HEK293 (cell line): Measurements from ENCODE around the gene SLC22A17.

Experiments
- CTCF ChIA-PET: fragments of 350-600 bp; formaldehyde crosslinking; extraction: SDS; loops from one replicate; lab custom pipeline; 2021; ENCODE audit warnings: antibody characterized with exemption; lab: Yijun Ruan, JAX
- POLR2A ChIA-PET: fragments of 300-600 bp; formaldehyde crosslinking; extraction: SDS; loops from one replicate; lab custom pipeline; 2020; ENCODE audit warnings: antibody characterized with exemption, inconsistent platforms; lab: Yijun Ruan, JAX
- H3K27ac ChIP-seq: fragments of 200-500 bp; sonication (Bioruptor generic); 2 replicates; pipeline ENCODE4 v1.5.1; 2014; ENCODE audit warnings: low read depth, low read length, control low read depth, inconsistent platforms; ENCODE audit errors: extremely low read depth
- H3K36me3 ChIP-seq, 2 experiments: fragments of 200-500 bp in 1 of 2; sonication (Bioruptor generic) in 1 of 2; 1 replicate in 1 of 2; 2 replicates in 1 of 2; pipeline ENCODE4 v1.5.1; 2014 to 2017; ENCODE audit warnings: inconsistent platforms in 2 of 2, low read length in 2 of 2; ENCODE audit not compliant: control insufficient read depth in 2 of 2, insufficient read depth in 1 of 2
- H3K4me1 ChIP-seq: fragments of 200-500 bp; sonication (Bioruptor generic); 2 replicates; pipeline ENCODE4 v1.5.1; 2014; ENCODE audit warnings: mild to moderate bottlenecking, low read length, inconsistent platforms; ENCODE audit not compliant: control insufficient read depth, insufficient read depth
- H3K4me3 ChIP-seq: 2 replicates; pipeline ENCODE4 v1.5.1; 2011; ENCODE audit warnings: low read depth, mild to moderate bottlenecking, control low read depth, low read length, moderate library complexity
- H3K9me3 ChIP-seq: fragments of 200-500 bp; sonication (Bioruptor generic); 2 replicates; pipeline ENCODE4 v1.5.1; 2014; ENCODE audit warnings: low read depth, low read length, inconsistent platforms; ENCODE audit not compliant: control insufficient read depth, insufficient read depth
- CTCF ChIP-seq: fragments of 450-650 bp; formaldehyde crosslinking; IDR thresholded peaks from 2 replicates; pipeline ENCODE4 v1.5.1; 2016; ENCODE audit warnings: missing biosample characterization, missing genetic modification characterization
- GLIS1 ChIP-seq: fragments of 450-650 bp; formaldehyde crosslinking; IDR thresholded peaks from 2 replicates; pipeline ENCODE4 v1.5.1; 2016; ENCODE audit warnings: missing biosample characterization, missing genetic modification characterization
- KLF1 ChIP-seq: fragments of 450-650 bp; formaldehyde crosslinking; IDR thresholded peaks from 2 replicates; pipeline ENCODE4 v1.5.1; 2016; ENCODE audit warnings: missing biosample characterization, missing genetic modification characterization
- PRDM1 ChIP-seq: fragments of 450-650 bp; formaldehyde crosslinking; IDR thresholded peaks from 2 replicates; pipeline ENCODE4; 2016; ENCODE audit warnings: missing biosample characterization, missing genetic modification characterization
- SCRT2 ChIP-seq: fragments of 450-650 bp; formaldehyde crosslinking; IDR thresholded peaks from 2 replicates; pipeline ENCODE4 v1.5.1; 2016; ENCODE audit warnings: missing biosample characterization, missing genetic modification characterization
- SP3 ChIP-seq: fragments of 450-650 bp; formaldehyde crosslinking; IDR thresholded peaks from 2 replicates; pipeline ENCODE4 v1.5.1; 2016; ENCODE audit warnings: missing biosample characterization, missing genetic modification characterization
- ZIC2 ChIP-seq: fragments of 450-650 bp; formaldehyde crosslinking; IDR thresholded peaks from 2 replicates; pipeline ENCODE4 v1.5.1; 2016; ENCODE audit warnings: missing biosample characterization, missing genetic modification characterization
- ZNF112 ChIP-seq: fragments of 450-650 bp; formaldehyde crosslinking; IDR thresholded peaks from 2 replicates; pipeline ENCODE4 v1.5.0; 2017; ENCODE audit warnings: missing biosample characterization, missing genetic modification characterization
- ZNF138 ChIP-seq: fragments of 450-650 bp; formaldehyde crosslinking; IDR thresholded peaks from 2 replicates; pipeline ENCODE4 v1.5.1; 2016; ENCODE audit warnings: missing biosample characterization, missing genetic modification characterization, borderline replicate concordance
- ZNF266 ChIP-seq: fragments of 450-650 bp; formaldehyde crosslinking; IDR thresholded peaks from 2 replicates; pipeline ENCODE4 v1.5.1; 2016; ENCODE audit warnings: missing biosample characterization, missing genetic modification characterization, low read depth
- ZNF639 ChIP-seq: fragments of 450-650 bp; formaldehyde crosslinking; IDR thresholded peaks from 2 replicates; pipeline ENCODE4 v1.5.1; 2016; ENCODE audit warnings: missing biosample characterization, missing genetic modification characterization
- ZNF701 ChIP-seq: fragments of 450-650 bp; formaldehyde crosslinking; IDR thresholded peaks from 2 replicates; pipeline ENCODE4 v1.5.1; 2016; ENCODE audit warnings: missing biosample characterization, missing genetic modification characterization
- ZNF747 ChIP-seq: fragments of 450-650 bp; formaldehyde crosslinking; IDR thresholded peaks from 2 replicates; pipeline ENCODE4 v1.5.1; 2016; ENCODE audit warnings: missing biosample characterization, missing genetic modification characterization
- TF ChIP-seq, protein P1 (sequence below): fragments of 450-650 bp; formaldehyde crosslinking; IDR thresholded peaks from 2 replicates; pipeline ENCODE4 v1.5.1; 2016; ENCODE audit warnings: missing biosample characterization, missing genetic modification characterization, low read depth
- TF ChIP-seq, protein P2 (sequence below): fragments of 450-650 bp; formaldehyde crosslinking; IDR thresholded peaks from 2 replicates; pipeline ENCODE4 v1.5.1; 2016; ENCODE audit warnings: missing biosample characterization, missing genetic modification characterization
- TF ChIP-seq, protein P3 (sequence below): fragments of 450-650 bp; formaldehyde crosslinking; IDR thresholded peaks from 2 replicates; pipeline ENCODE4 v1.5.1; 2016; ENCODE audit warnings: missing biosample characterization, missing genetic modification characterization

Gene SLC22A17

DNA sequence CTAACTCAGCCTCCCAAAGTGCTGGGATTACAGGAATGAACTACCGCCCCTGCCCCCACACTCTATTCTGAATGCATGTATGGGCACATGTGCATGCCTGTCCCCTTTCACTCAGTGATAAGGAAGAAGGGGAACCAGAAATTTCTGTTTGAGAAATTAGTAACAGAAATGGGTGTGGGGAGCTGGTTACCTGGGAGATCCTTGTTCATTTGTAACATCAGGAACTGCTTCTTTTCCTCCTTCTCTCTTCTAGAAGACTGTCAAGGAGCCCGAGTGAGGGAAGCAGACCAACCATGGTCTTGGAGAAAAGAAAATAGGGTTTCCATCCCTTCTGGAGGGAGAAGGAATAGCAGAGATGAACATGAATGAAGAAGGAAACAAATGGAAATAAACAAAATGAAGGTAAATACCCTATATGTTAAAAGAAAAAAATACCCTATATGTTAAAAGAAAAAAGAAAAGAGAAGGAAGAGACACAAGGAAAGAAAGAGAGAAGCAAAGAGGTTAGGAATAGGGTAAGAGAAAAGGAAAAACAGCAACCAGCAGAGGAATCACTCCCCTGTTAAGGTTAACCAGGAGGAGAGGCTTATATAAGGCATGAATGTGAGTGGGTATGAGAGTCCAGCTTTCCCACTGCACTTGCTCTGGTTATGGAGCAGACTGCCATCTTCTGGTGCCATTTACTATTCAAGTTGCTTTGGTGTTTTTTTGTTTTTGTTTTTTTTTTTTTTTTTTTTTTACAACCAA is 53.3 kb downstream of the SLC22A17 start (continued):
- TF ChIP-seq, protein P1, sequence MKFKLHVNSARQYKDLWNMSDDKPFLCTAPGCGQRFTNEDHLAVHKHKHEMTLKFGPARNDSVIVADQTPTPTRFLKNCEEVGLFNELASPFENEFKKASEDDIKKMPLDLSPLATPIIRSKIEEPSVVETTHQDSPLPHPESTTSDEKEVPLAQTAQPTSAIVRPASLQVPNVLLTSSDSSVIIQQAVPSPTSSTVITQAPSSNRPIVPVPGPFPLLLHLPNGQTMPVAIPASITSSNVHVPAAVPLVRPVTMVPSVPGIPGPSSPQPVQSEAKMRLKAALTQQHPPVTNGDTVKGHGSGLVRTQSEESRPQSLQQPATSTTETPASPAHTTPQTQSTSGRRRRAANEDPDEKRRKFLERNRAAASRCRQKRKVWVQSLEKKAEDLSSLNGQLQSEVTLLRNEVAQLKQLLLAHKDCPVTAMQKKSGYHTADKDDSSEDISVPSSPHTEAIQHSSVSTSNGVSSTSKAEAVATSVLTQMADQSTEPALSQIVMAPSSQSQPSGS, result no peak
- TF ChIP-seq ZNF701 (tag by site-specific recombination), result no peak
- peak; percentile 31; the same call in 1 of the 2 replicates for TF ChIP-seq PRDM1 (tag by site-specific recombination)
- no peak for TF ChIP-seq KLF1 (tag by site-specific recombination)
- no peak for TF ChIP-seq GLIS1 (tag by site-specific recombination)
- TF ChIP-seq ZNF266 (tag by site-specific recombination), result no peak
- no peak for TF ChIP-seq ZNF138 (tag by site-specific recombination)
- TF ChIP-seq, protein P2, sequence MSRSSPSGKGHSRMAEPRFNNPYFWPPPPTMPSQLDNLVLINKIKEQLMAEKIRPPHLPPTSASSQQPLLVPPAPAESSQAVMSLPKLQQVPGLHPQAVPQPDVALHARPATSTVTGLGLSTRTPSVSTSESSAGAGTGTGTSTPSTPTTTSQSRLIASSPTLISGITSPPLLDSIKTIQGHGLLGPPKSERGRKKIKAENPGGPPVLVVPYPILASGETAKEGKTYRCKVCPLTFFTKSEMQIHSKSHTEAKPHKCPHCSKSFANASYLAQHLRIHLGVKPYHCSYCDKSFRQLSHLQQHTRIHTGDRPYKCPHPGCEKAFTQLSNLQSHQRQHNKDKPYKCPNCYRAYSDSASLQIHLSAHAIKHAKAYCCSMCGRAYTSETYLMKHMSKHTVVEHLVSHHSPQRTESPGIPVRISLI (tag by site-specific recombination), result peak; percentile 87
- no peak for TF ChIP-seq ZIC2 (tag by site-specific recombination)
- TF ChIP-seq, protein P3, sequence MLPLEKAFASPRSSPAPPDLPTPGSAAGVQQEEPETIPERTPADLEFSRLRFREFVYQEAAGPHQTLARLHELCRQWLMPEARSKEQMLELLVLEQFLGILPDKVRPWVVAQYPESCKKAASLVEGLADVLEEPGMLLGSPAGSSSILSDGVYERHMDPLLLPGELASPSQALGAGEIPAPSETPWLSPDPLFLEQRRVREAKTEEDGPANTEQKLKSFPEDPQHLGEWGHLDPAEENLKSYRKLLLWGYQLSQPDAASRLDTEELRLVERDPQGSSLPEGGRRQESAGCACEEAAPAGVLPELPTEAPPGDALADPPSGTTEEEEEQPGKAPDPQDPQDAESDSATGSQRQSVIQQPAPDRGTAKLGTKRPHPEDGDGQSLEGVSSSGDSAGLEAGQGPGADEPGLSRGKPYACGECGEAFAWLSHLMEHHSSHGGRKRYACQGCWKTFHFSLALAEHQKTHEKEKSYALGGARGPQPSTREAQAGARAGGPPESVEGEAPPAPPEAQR (tag by site-specific recombination), result no peak
- TF ChIP-seq ZNF747 (tag by site-specific recombination), result no peak
- no peak for TF ChIP-seq SP3
- TF ChIP-seq CTCF (tag by site-specific recombination), result peak; percentile 39; the same call in 1 of the 2 replicates
- TF ChIP-seq ZNF112 (tag by site-specific recombination), result no peak

GRCh38 chr14:23297611-23298277 is 54.9 kb downstream of the SLC22A17 start:
- Histone ChIP-seq H3K27ac (no peak overlapping the region), H3K4me1 (peaks cover 7% of the 10 kb centered on the region; the same call in 1 of the 2 replicates), H3K36me3 (peaks cover 4 to 24% of the 10 kb centered on the region in 2 experiments), H3K4me3 (no peak overlapping the region), H3K9me3 (no peaks in the 10 kb centered on the region)
- TF ChIP-seq SCRT2 (peak; percentile 67), ZNF639 (no peak)
- ChIA-PET POLR2A (interaction anchor here (1.1 to 2.1 kb wide), 3 partner anchors 8 to 25 kb away, joined by 3 to 8 read pairs (median 3); partner anchors contain the start of genes BCL2L2 and HOMEZ), CTCF (interaction anchor here (0.8 to 1.7 kb wide), 4 partner anchors 11 to 176 kb away, joined by 3 to 8 read pairs (median 4); partner anchors contain the start of gene HOMEZ)
